Suppressor macrophage treated with lipopolysaccharide for 4 hours (primary cell): ENCODE measurements around the gene VAT1.
"Not testable (repeated sequence)": the region's sequence is repeated elsewhere in the genome, so short reads cannot be mapped to it uniquely, and the experiment has no call there.

ENCODE experiments used
- DNase-seq: peaks from one replicate; pipeline ENCODE4 v3.0.0-alpha.2; 2020

The VAT1 gene

GRCh38 chr17:43021741-43022512 is at the start of gene VAT1:
Gene VAT1 (minus strand): TSS chr17:43022385. CDS start chr17:43022322, 63 bp downstream.
- DNase-seq, result peak; percentile 87

GRCh38 chr17:43070872-43071271 is 48.7 kb upstream of the VAT1 start:
- no peak for DNase-seq

GRCh38 chr17:43070257-43070656 is 48.1 kb upstream of the VAT1 start:
- DNase-seq, result no peak

- DNase-seq, result no peak
Measured at GRCh38 chr17:43069368-43069898, 47.2 kb upstream of the VAT1 start.

GRCh38 chr17:43068570-43069367 is 46.6 kb upstream of the VAT1 start:
- DNase-seq, result no peak

- DNase-seq, result no peak
Measured at GRCh38 chr17:43062984-43063638, 40.9 kb upstream of the VAT1 start.

GRCh38 chr17:43056051-43056450 is 33.9 kb upstream of the VAT1 start:
- no peak for DNase-seq

GRCh38 chr17:43053008-43053407 is 30.8 kb upstream of the VAT1 start:
- not testable (repeated sequence) for DNase-seq

- no peak for DNase-seq
Measured at GRCh38 chr17:43051969-43052368, 29.8 kb upstream of the VAT1 start.

GRCh38 chr17:43044024-43044423 is 21.8 kb upstream of the VAT1 start:
- no peak for DNase-seq

- DNase-seq, result no peak
Measured at GRCh38 chr17:43043307-43043706, 21.1 kb upstream of the VAT1 start.

- DNase-seq, result no peak
Measured at GRCh38 chr17:43042025-43042628, 19.9 kb upstream of the VAT1 start.

GRCh38 chr17:43040655-43041054 is 18.5 kb upstream of the VAT1 start:
- DNase-seq, result no peak

- DNase-seq, result no peak
Measured at GRCh38 chr17:43039646-43040045, 17.5 kb upstream of the VAT1 start.

- no peak for DNase-seq
Measured at GRCh38 chr17:43034894-43035293, 12.7 kb upstream of the VAT1 start.

- DNase-seq, result no peak
Measured at GRCh38 chr17:43033948-43034881, 12.0 kb upstream of the VAT1 start.

GRCh38 chr17:43031666-43032065 is 9.5 kb upstream of the VAT1 start:
- DNase-seq, result no peak

- no peak for DNase-seq
Measured at GRCh38 chr17:43030137-43030767, 8.1 kb upstream of the VAT1 start.

GRCh38 chr17:43028221-43028861 is 6.2 kb upstream of the VAT1 start:
- DNase-seq, result no peak
